NCI-H510A (cell line): Measurements from ENCODE around the gene NR5A1.

Experiments
- DNase-seq: peaks from one replicate; lab custom pipeline; 2025; lab: John Stamatoyannopoulos, UW

Gene NR5A1

GRCh38 chr9:124480621-124480981, 26.6 kb downstream of the NR5A1 start:
- DNase-seq: no peak

GRCh38 chr9:124479947-124480620, 27.1 kb downstream of the NR5A1 start:
- DNase-seq: no peak

- no peak for DNase-seq
Observed at GRCh38 chr9:124479371-124479770, 27.8 kb downstream of the NR5A1 start.

GRCh38 chr9:124478354-124478753, 28.8 kb downstream of the NR5A1 start:
- DNase-seq: no peak

GRCh38 chr9:124477648-124478285, 29.4 kb downstream of the NR5A1 start:
- DNase-seq: peak; percentile 24

GRCh38 chr9:124477211-124477647, 30.0 kb downstream of the NR5A1 start:
- peak; percentile 35 for DNase-seq

GRCh38 chr9:124475868-124476690, 31.1 kb downstream of the NR5A1 start:
- no peak for DNase-seq

GRCh38 chr9:124475158-124475867, 31.9 kb downstream of the NR5A1 start:
- no peak for DNase-seq

- DNase-seq: no peak
Observed at GRCh38 chr9:124474151-124474550, 33.0 kb downstream of the NR5A1 start.

GRCh38 chr9:124473310-124473709, 33.9 kb downstream of the NR5A1 start:
- DNase-seq: no peak

- no peak for DNase-seq
Observed at GRCh38 chr9:124472770-124473169, 34.4 kb downstream of the NR5A1 start.

- DNase-seq: no peak
Observed at GRCh38 chr9:124471761-124472160, 35.4 kb downstream of the NR5A1 start.

- DNase-seq: no peak
Observed at GRCh38 chr9:124470726-124471125, 36.5 kb downstream of the NR5A1 start.

GRCh38 chr9:124470306-124470705, 36.9 kb downstream of the NR5A1 start:
- no peak for DNase-seq

GRCh38 chr9:124469011-124469832, 38.0 kb downstream of the NR5A1 start:
- no peak for DNase-seq

GRCh38 chr9:124468061-124468740, 39.0 kb downstream of the NR5A1 start:
- DNase-seq: no peak

- no peak for DNase-seq
Observed at GRCh38 chr9:124467410-124468060, 39.7 kb downstream of the NR5A1 start.

GRCh38 chr9:124465736-124466135, 41.5 kb downstream of the NR5A1 start:
- no peak for DNase-seq

- no peak for DNase-seq
Observed at GRCh38 chr9:124462739-124463138, 44.5 kb downstream of the NR5A1 start.

GRCh38 chr9:124458441-124458840, 48.8 kb downstream of the NR5A1 start:
- DNase-seq: no peak
